GM21529 (cell line): ENCODE data around the gene TCHHL1.

Experiments
- ATAC-seq: cut with Tn5 transposase; IDR thresholded peaks from one replicate; pipeline ENCODE4 v1.9.1; 2021; ENCODE audit not compliant: unreplicated experiment

The TCHHL1 gene

GRCh38 chr1:152039886-152040285 is 49.0 kb downstream of the TCHHL1 start:
- no peak for ATAC-seq

GRCh38 chr1:152039461-152039860 is 49.4 kb downstream of the TCHHL1 start:
- no peak for ATAC-seq

GRCh38 chr1:152038871-152039270 is 50.0 kb downstream of the TCHHL1 start:
- no peak for ATAC-seq

GRCh38 chr1:152036267-152037216 is 52.3 kb downstream of the TCHHL1 start, which contains the start of gene S100A11:
TSS of gene S100A11 (minus strand) at chr1:152037004. CDS start at chr1:152036915, 89 bp downstream.
- peak; percentile 63 for ATAC-seq

- ATAC-seq = no peak
These were observed 53.2 kb downstream of the TCHHL1 start for GRCh38 chr1:152035539-152036266.

GRCh38 chr1:152034654-152035538 is 54.0 kb downstream of the TCHHL1 start:
- peak; percentile 45 for ATAC-seq

- ATAC-seq = no peak
These were observed 54.6 kb downstream of the TCHHL1 start for GRCh38 chr1:152034324-152034653.
